OCI-LY1 (cell line): ENCODE measurements around the gene LENEP.

Experiments used
- H2AFZ ChIP-seq: fragments of 200-600 bp; sonication (generic), shearing (Covaris generic); 2 replicates; pipeline ENCODE4 v1.6.0; 2014; ENCODE audit warnings: antibody characterized with exemption, mild to moderate bottlenecking, low read length
- H3F3A ChIP-seq: fragments of 200-600 bp; sonication (generic), shearing (Covaris generic); 2 replicates; pipeline ENCODE4 v1.6.0; 2014; ENCODE audit warnings: mild to moderate bottlenecking, antibody characterized with exemption, low read length, moderate library complexity; ENCODE audit not compliant: insufficient read depth
- H3K27ac ChIP-seq: fragments of 200-600 bp; sonication (generic); 2 replicates; pipeline ENCODE4 v1.5.1; 2014; ENCODE audit warnings: low read length, mixed run types, mild to moderate bottlenecking, low read depth; ENCODE audit not compliant: poor library complexity, severe bottlenecking
- H3K27me3 ChIP-seq: fragments of 200-600 bp; sonication (generic); 2 replicates; pipeline ENCODE4 v1.6.0; 2014; ENCODE audit warnings: antibody characterized with exemption, mild to moderate bottlenecking, low read length, moderate library complexity; ENCODE audit not compliant: insufficient read depth
- H3K36me3 ChIP-seq: fragments of 200-600 bp; sonication (generic); 2 replicates; pipeline ENCODE4 v1.6.1; 2014; ENCODE audit warnings: mild to moderate bottlenecking, antibody characterized with exemption, low read length, moderate library complexity, mixed read lengths; ENCODE audit not compliant: insufficient read depth
- H3K4me1 ChIP-seq: fragments of 200-600 bp; sonication (generic); 2 replicates; pipeline ENCODE4 v1.5.1; 2014; ENCODE audit warnings: mild to moderate bottlenecking, low read length, moderate library complexity; ENCODE audit not compliant: insufficient read depth, severe bottlenecking
- H3K4me2 ChIP-seq: fragments of 200-600 bp; sonication (generic), shearing (Covaris generic); 2 replicates; pipeline ENCODE4 v1.6.1; 2014; ENCODE audit warnings: low read length
- H3K4me3 ChIP-seq: fragments of 200-600 bp; sonication (generic); 2 replicates; pipeline ENCODE4 v1.5.1; 2014; ENCODE audit warnings: low read length, low read depth, mild to moderate bottlenecking, mixed read lengths; ENCODE audit not compliant: poor library complexity, severe bottlenecking
- H3K79me2 ChIP-seq: fragments of 200-600 bp; shearing (Covaris generic); 2 replicates; pipeline ENCODE4 v1.6.1; 2016; ENCODE audit warnings: mixed run types, low read length, mixed read lengths; ENCODE audit not compliant: insufficient read depth
- H3K9ac ChIP-seq: fragments of 200-600 bp; sonication (generic), shearing (Covaris generic); 2 replicates; pipeline ENCODE4 v1.6.1; 2014; ENCODE audit warnings: mild to moderate bottlenecking, low read length, mixed read lengths
- H3K9me2 ChIP-seq: fragments of 200-600 bp; sonication (generic), shearing (Covaris generic); 2 replicates; pipeline ENCODE4 v1.6.1; 2014; ENCODE audit warnings: low read depth, mild to moderate bottlenecking, low read length, mixed read lengths
- H3K9me3 ChIP-seq: fragments of 200-600 bp; shearing (Covaris generic); 2 replicates; pipeline ENCODE4 v1.6.1; 2014; ENCODE audit warnings: low read length, mixed read lengths
- H4K20me1 ChIP-seq: fragments of 200-600 bp; sonication (generic), shearing (Covaris generic); 2 replicates; pipeline ENCODE4 v1.6.0; 2016; ENCODE audit warnings: mild to moderate bottlenecking, low read length; ENCODE audit not compliant: insufficient read depth
- EZH2 ChIP-seq: fragments of 200-600 bp; sonication (generic), shearing (Covaris generic); IDR thresholded peaks from 2 replicates; pipeline ENCODE4 v1.8.0; 2017; ENCODE audit warnings: borderline replicate concordance, mixed run types, mild to moderate bottlenecking, antibody characterized with exemption, low read length, moderate library complexity, mixed read lengths
- TF ChIP-seq, protein P1 (sequence below): fragments of 200-600 bp; sonication (generic), shearing (Covaris generic); IDR thresholded peaks from 2 replicates; pipeline ENCODE4 v1.5.1; 2017; ENCODE audit warnings: mild to moderate bottlenecking, antibody characterized with exemption, low read length, moderate library complexity, mixed read lengths

The LENEP gene

DNA sequence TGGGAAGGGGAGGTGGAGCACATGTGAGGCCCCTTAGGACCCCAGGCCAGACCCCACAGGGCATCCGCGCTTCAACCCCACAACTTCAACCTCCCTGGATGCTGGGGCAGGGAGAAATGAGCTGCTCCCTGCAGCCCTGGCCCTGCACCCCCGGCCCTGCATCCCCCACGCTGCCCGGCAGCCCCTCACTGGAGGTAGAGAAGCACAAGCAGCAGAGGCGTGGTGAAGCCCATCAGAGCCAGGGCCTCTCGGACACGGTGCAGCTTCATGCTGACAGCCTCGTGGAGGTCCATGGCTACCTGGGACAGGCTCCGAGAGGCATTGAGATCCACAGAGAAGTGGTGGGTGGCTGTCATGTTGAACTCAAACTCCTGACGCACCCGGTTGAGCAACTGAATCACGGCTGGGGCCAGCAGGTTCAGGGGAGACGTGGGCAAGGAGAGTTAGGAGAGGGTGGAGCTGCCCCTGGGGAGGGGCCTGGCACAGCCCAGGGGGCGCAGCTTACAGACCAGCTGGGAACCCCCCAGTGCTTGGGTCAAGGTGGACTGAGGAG, 36.9 kb downstream of the LENEP start:
- Histone ChIP-seq H3K27me3 (peaks cover 4% of the 10 kb centered on the region; the same call in 1 of the 2 replicates), H3K4me3 (no peak overlapping the region), H2AFZ (no peak overlapping the region), H3K27ac (no peak overlapping the region), H3K4me2 (no peak overlapping the region), H3K9me3 (no peaks in the 10 kb centered on the region), H3K9ac (no peak overlapping the region), H3K79me2 (no peaks in the 10 kb centered on the region), H4K20me1 (no peaks in the 10 kb centered on the region), H3K4me1 (no peaks in the 10 kb centered on the region), H3K9me2 (no peaks in the 10 kb centered on the region), H3F3A (no peaks in the 10 kb centered on the region), H3K36me3 (no peaks in the 10 kb centered on the region)
- TF ChIP-seq EZH2 = no peak
- TF ChIP-seq, protein P1, sequence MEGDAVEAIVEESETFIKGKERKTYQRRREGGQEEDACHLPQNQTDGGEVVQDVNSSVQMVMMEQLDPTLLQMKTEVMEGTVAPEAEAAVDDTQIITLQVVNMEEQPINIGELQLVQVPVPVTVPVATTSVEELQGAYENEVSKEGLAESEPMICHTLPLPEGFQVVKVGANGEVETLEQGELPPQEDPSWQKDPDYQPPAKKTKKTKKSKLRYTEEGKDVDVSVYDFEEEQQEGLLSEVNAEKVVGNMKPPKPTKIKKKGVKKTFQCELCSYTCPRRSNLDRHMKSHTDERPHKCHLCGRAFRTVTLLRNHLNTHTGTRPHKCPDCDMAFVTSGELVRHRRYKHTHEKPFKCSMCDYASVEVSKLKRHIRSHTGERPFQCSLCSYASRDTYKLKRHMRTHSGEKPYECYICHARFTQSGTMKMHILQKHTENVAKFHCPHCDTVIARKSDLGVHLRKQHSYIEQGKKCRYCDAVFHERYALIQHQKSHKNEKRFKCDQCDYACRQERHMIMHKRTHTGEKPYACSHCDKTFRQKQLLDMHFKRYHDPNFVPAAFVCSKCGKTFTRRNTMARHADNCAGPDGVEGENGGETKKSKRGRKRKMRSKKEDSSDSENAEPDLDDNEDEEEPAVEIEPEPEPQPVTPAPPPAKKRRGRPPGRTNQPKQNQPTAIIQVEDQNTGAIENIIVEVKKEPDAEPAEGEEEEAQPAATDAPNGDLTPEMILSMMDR = no peak

DNA sequence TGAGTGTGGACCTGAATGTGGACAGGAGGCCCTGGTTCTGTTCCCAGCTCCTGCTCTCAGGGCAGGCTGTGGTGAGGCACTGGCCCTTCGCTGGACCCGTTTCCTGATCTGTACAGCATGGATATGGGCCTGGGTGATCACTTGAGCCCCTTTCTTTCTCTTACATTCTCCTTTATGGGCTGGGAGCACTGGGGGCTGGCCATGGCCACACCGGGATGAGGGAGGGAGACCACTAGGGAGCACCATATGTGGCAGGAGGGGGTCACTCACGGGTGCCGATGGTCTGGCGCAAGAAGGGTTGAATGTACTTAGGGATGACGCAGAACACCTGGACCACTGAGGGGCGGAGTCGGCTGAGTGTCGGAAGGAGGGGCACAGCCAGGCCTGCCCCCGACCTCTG, 37.5 kb downstream of the LENEP start:
- Histone ChIP-seq H3F3A (no peaks in the 10 kb centered on the region), H2AFZ (no peak overlapping the region), H3K79me2 (no peaks in the 10 kb centered on the region), H3K27me3 (peaks cover 4% of the 10 kb centered on the region; the same call in 1 of the 2 replicates), H3K9me3 (no peaks in the 10 kb centered on the region), H3K9me2 (no peaks in the 10 kb centered on the region), H3K4me2 (no peak overlapping the region), H4K20me1 (no peaks in the 10 kb centered on the region), H3K36me3 (no peaks in the 10 kb centered on the region), H3K4me1 (no peaks in the 10 kb centered on the region), H3K4me3 (no peak overlapping the region), H3K27ac (no peak overlapping the region), H3K9ac (no peak overlapping the region)
- TF ChIP-seq EZH2 = no peak
- TF ChIP-seq, protein P1 = no peak

DNA sequence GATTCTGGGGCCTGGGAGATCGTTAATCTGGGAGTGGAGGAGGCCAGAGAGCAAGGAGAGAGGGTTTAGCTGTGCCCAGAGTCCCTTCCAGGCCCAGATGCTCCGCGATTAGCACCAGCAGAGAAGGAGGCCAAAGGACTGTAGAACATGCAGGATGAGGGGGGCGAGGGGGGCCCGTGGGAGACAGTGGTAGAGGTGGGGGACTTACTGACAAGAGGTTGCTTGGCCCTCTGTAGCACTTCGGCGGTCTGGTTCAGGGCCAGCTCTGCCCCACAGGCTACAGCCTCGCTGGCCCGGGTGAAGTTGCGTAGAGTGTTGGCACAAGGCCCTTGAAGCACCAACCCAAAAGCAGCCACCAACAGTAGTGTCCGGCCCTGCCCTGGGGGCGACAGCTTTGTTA, 39.5 kb downstream of the LENEP start:
- H3K9ac ChIP-seq = no peak overlapping the region
- H3K4me2 ChIP-seq = no peak overlapping the region
- H3K79me2 ChIP-seq = no peaks in the 10 kb centered on the region
- TF ChIP-seq, protein P1 = no peak
- TF ChIP-seq EZH2 = no peak
- no peaks in the 10 kb centered on the region for H3K9me2 ChIP-seq
- H3K9me3 ChIP-seq = no peaks in the 10 kb centered on the region
- no peaks in the 10 kb centered on the region for H3F3A ChIP-seq
- no peak overlapping the region for H3K4me3 ChIP-seq
- H3K27me3 ChIP-seq = peaks cover 8% of the 10 kb centered on the region; the same call in 1 of the 2 replicates
- H4K20me1 ChIP-seq = no peaks in the 10 kb centered on the region
- H3K4me1 ChIP-seq = no peaks in the 10 kb centered on the region
- no peak overlapping the region for H3K27ac ChIP-seq
- no peak overlapping the region for H2AFZ ChIP-seq
- H3K36me3 ChIP-seq = no peaks in the 10 kb centered on the region
